ENCODE measurements around the gene DNAJA2. TPM values are rescaled to one million over a fixed set of nuclear protein-coding genes. Genes with fewer than 3 reads are reported as not detected.

DNAJA2 gene
- total RNA-seq, 1 donor from 2014 or later = 90.8 TPM

DNA sequence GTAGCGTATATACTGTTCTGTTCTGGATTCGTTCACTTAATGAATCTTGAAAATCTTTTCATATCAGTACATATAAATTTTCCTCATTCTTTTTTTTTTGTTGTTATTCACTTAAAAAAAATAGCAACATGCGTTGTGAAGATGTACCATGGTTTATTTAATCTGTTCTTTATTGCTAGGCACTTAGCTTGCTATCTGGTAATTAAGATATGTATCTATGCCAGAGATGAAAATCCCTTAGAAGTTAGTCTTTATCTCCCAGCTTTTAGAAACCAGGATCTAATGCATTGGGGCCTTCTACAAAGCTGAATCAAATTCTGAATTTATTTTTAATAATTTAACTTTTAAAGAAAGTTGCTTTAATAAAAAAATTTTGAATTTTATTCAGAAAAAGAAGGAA, 13.0 kb upstream of the DNAJA2 start:
- Histone ChIP-seq H3K9me3 (replicated peaks) (no peaks in the 10 kb centered on the region), H3K27ac (replicated peaks) (no peak overlapping the region), H3K36me3 (no peaks in the 10 kb centered on the region), H3K4me1 (no peaks in the 10 kb centered on the region), H3K4me3 (no peak overlapping the region), H3K27me3 (ENCODE audit: low read depth) (no peaks in the 10 kb centered on the region)
- intact Hi-C loops (cut with micrococcal nuclease) = no loop called here
- DNase-seq = no peak
- TF ChIP-seq, protein P1, sequence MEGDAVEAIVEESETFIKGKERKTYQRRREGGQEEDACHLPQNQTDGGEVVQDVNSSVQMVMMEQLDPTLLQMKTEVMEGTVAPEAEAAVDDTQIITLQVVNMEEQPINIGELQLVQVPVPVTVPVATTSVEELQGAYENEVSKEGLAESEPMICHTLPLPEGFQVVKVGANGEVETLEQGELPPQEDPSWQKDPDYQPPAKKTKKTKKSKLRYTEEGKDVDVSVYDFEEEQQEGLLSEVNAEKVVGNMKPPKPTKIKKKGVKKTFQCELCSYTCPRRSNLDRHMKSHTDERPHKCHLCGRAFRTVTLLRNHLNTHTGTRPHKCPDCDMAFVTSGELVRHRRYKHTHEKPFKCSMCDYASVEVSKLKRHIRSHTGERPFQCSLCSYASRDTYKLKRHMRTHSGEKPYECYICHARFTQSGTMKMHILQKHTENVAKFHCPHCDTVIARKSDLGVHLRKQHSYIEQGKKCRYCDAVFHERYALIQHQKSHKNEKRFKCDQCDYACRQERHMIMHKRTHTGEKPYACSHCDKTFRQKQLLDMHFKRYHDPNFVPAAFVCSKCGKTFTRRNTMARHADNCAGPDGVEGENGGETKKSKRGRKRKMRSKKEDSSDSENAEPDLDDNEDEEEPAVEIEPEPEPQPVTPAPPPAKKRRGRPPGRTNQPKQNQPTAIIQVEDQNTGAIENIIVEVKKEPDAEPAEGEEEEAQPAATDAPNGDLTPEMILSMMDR (IDR thresholded peaks at IDR 0.05; ENCODE audit: borderline replicate concordance) = no peak

- DNase-seq = no peak
- no peak overlapping the region for H3K4me3 ChIP-seq
- H3K27me3 ChIP-seq (ENCODE audit: low read depth) = no peaks in the 10 kb centered on the region
- intact Hi-C loops (cut with micrococcal nuclease) = no loop called here
- H3K36me3 ChIP-seq = no peaks in the 10 kb centered on the region
- H3K9me3 ChIP-seq (replicated peaks) = no peaks in the 10 kb centered on the region
- H3K27ac ChIP-seq (replicated peaks) = no peak overlapping the region
- TF ChIP-seq, protein P1 (IDR thresholded peaks at IDR 0.05; ENCODE audit: borderline replicate concordance) = no peak
- no peaks in the 10 kb centered on the region for H3K4me1 ChIP-seq
Measured at GRCh38 chr16:46982335-46982734, 8.9 kb upstream of the DNAJA2 start.

GRCh38 chr16:46980926-46981325, 7.5 kb upstream of the DNAJA2 start:
- no peaks in the 10 kb centered on the region for H3K27me3 ChIP-seq (ENCODE audit: low read depth)
- H3K9me3 ChIP-seq (replicated peaks) = no peaks in the 10 kb centered on the region
- TF ChIP-seq, protein P1 (IDR thresholded peaks at IDR 0.05; ENCODE audit: borderline replicate concordance) = no peak
- H3K4me1 ChIP-seq = peaks cover 5% of the 10 kb centered on the region
- intact Hi-C loops (cut with micrococcal nuclease) = no loop called here
- H3K36me3 ChIP-seq = no peaks in the 10 kb centered on the region
- DNase-seq = no peak
- no peak overlapping the region for H3K4me3 ChIP-seq
- no peak overlapping the region for H3K27ac ChIP-seq (replicated peaks)

- Histone ChIP-seq H3K4me1 (peaks cover 31% of the 10 kb centered on the region), H3K9me3 (replicated peaks) (no peaks in the 10 kb centered on the region), H3K4me3 (no peak overlapping the region), H3K36me3 (peaks cover 3% of the 10 kb centered on the region), H3K27ac (replicated peaks) (no peak overlapping the region), H3K27me3 (ENCODE audit: low read depth) (no peaks in the 10 kb centered on the region)
- DNase-seq = no peak
- TF ChIP-seq, protein P1 (IDR thresholded peaks at IDR 0.05; ENCODE audit: borderline replicate concordance) = no peak
- intact Hi-C loops (cut with micrococcal nuclease) = no loop called here
Measured at GRCh38 chr16:46976550-46976949, 3.1 kb upstream of the DNAJA2 start.

DNA sequence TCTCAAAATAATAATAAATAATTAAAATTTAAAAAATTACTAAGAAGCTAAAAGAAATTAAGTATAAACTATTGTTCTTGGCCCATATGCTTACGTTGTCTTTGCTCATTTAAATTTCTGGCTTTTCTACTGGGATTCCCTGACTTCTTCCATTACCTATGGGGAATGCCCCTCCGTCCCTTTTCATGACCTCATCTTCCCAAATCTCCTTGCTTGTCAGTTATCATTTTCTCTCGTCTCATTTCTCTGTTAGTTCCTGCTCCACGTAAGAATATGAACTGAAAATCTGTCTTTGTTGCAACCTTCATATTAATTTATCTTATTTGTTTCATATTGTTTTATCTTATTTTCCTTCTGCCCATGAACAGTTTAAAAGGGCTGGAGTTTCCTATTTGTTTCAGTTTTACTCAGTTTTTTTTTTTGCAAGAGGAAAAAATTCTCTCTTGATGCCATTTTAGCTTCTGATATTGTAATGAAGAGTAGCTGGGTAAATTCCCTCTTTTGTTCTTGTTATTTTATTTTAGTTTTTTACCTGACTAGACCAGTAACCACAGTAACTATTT, 2.5 kb upstream of the DNAJA2 start:
- Histone ChIP-seq H3K4me1 (peaks cover 37% of the 10 kb centered on the region), H3K9me3 (replicated peaks) (no peaks in the 10 kb centered on the region), H3K27ac (replicated peaks) (no peak overlapping the region), H3K4me3 (no peak overlapping the region), H3K27me3 (ENCODE audit: low read depth) (no peaks in the 10 kb centered on the region), H3K36me3 (peaks cover 8% of the 10 kb centered on the region)
- no peak for DNase-seq
- intact Hi-C loops (cut with micrococcal nuclease) = no loop called here
- TF ChIP-seq, protein P1 (IDR thresholded peaks at IDR 0.05; ENCODE audit: borderline replicate concordance) = no peak

Measured in left ventricle myocardium inferior (tissue), 1 donor.